Esophagus squamous epithelium (tissue), 5 donors: ENCODE measurements around the gene SOD2. TPM values are rescaled to one million over a fixed set of nuclear protein-coding genes. Genes with fewer than 3 reads are reported as not detected.
A peak's percentile ranks its signal among the peaks of the same experiment; 100 is the strongest.

Experiments used
- DNase-seq: peaks from one replicate; lab custom pipeline; 2025; lab: John Stamatoyannopoulos, UW
- H3K27ac ChIP-seq, 4 donors: fragments of 200-600 bp; sonication (generic); one replicate each; pipeline ENCODE4 v1.5.1; 2016 to 2019; ENCODE audit warnings: mild to moderate bottlenecking in 1 of 4
- H3K27me3 ChIP-seq, 4 donors: fragments of 200-600 bp; sonication (generic); 1 replicate in 3 of 4; 2 replicates in 1 of 4; pipeline versions ENCODE4 v1.5.1 to v1.6.0; 2017 to 2021; ENCODE audit warnings: antibody characterized with exemption in 1 of 4
- H3K36me3 ChIP-seq, 3 donors: fragments of 200-600 bp; sonication (generic); one replicate each; pipeline ENCODE4 v1.5.1; 2016 to 2019
- H3K4me1 ChIP-seq, 3 donors: fragments of 200-600 bp; sonication (generic); one replicate each; pipeline ENCODE4 v1.5.1; 2017 to 2019
- H3K4me3 ChIP-seq, 4 donors: fragments of 200-600 bp; sonication (generic); 1 replicate in 3 of 4; 2 replicates in 1 of 4; pipeline ENCODE4 v1.5.1; 2016 to 2019; ENCODE audit warnings: mild to moderate bottlenecking in 2 of 4, moderate library complexity in 1 of 4
- H3K9me3 ChIP-seq, 3 donors: fragments of 200-600 bp; sonication (generic); one replicate each; pipeline ENCODE4 v1.5.1; 2016 to 2019
- CTCF ChIP-seq, 6 experiments: fragments of 450-650 bp in 4 of 6; fragments of 200-600 bp in 2 of 6; sonication (generic) in 2 of 6; IDR thresholded peaks; one replicate each; pipeline ENCODE4 v1.5.1; 2016 to 2019; ENCODE audit warnings: antibody characterized with exemption in 6 of 6, mild to moderate bottlenecking in 4 of 6, moderate library complexity in 4 of 6
- POLR2A ChIP-seq, 4 donors: fragments of 450-650 bp; IDR thresholded peaks; one replicate each; pipeline ENCODE4 v1.6.1; 2017; ENCODE audit warnings: antibody characterized with exemption in 4 of 4, mild to moderate bottlenecking in 4 of 4, moderate library complexity in 3 of 4
- WGBS, 2 donors: methylation state at CpG; one replicate each; pipeline ENCODE4 v1.1.5; 2018; 5-methylcytosine and 5-hydroxymethylcytosine counted together
- intact Hi-C: fragments of 100-400 bp; cut with DNase I; formaldehyde crosslinking; loops from one replicate; pipeline ENCODE4 v1.15.0; 2022
- total RNA-seq, 4 donors: library from RNA; depleted of rRNA; stranded (reverse); fragments of >200 nt; gene quantifications; one replicate each; pipeline ENCODE4 v1.1.0, GENCODE V29; 2016
- donor health status: DM: yes; HTN: yes; CAD: no.

Gene SOD2
- total RNA-seq, 4 donors from 2014 or later: 227 to 792 (median 519) TPM

- Histone ChIP-seq H3K9me3 (no peaks in the 10 kb centered on the region), H3K36me3 (peaks cover 6 to 88% (median 16%) of the 10 kb centered on the region in 3 donors), H3K4me1 (peaks cover 0 to 78% (median 31%) of the 10 kb centered on the region in 3 donors), H3K27ac (no peak overlapping the region), H3K4me3 (no peak overlapping the region), H3K27me3 (no peaks in the 10 kb centered on the region)
- no peak for DNase-seq
- 89 to 100% methylated on average over 1 of the region's 1 CpG for WGBS, 2 donors
- intact Hi-C loops: no loop called here
- no peak for TF ChIP-seq POLR2A (IDR thresholded peaks at IDR 0.05)
- TF ChIP-seq CTCF (IDR thresholded peaks at IDR 0.05): no peak
Observed at GRCh38 chr6:159684013-159684304, 9.1 kb downstream of the SOD2 start.

GRCh38 chr6:159682810-159683209, 10.2 kb downstream of the SOD2 start:
- TF ChIP-seq CTCF (IDR thresholded peaks at IDR 0.05) (no peak), POLR2A (IDR thresholded peaks at IDR 0.05) (no peak)
- Histone ChIP-seq H3K27ac (no peak overlapping the region), H3K4me1 (peaks cover 0 to 72% (median 24%) of the 10 kb centered on the region in 3 donors), H3K36me3 (peaks cover 3 to 88% (median 24%) of the 10 kb centered on the region in 3 donors), H3K9me3 (no peaks in the 10 kb centered on the region), H3K4me3 (no peak overlapping the region), H3K27me3 (no peaks in the 10 kb centered on the region)
- intact Hi-C loops: no loop called here
- no peak for DNase-seq
- WGBS, 2 donors: 90 to 100% methylated on average over 1 of the region's 1 CpG

GRCh38 chr6:159682295-159682694, 10.7 kb downstream of the SOD2 start:
- no peak for DNase-seq
- H3K4me1 ChIP-seq: peaks cover 0 to 67% (median 24%) of the 10 kb centered on the region in 3 donors
- WGBS, 2 donors: 46 to 71% methylated on average over 3 of the region's 3 CpGs
- no peak overlapping the region for H3K4me3 ChIP-seq
- intact Hi-C loops: no loop called here
- H3K27ac ChIP-seq: no peak overlapping the region
- peaks cover 0 to 88% (median 25%) of the 10 kb centered on the region in 3 donors for H3K36me3 ChIP-seq
- H3K27me3 ChIP-seq: no peaks in the 10 kb centered on the region
- H3K9me3 ChIP-seq: no peaks in the 10 kb centered on the region
- TF ChIP-seq CTCF (IDR thresholded peaks at IDR 0.05): no peak
- no peak for TF ChIP-seq POLR2A (IDR thresholded peaks at IDR 0.05)

- peaks cover 0 to 84% (median 21%) of the 10 kb centered on the region in 3 donors for H3K36me3 ChIP-seq
- no peak for DNase-seq
- intact Hi-C loops: no loop called here
- H3K9me3 ChIP-seq: no peaks in the 10 kb centered on the region
- TF ChIP-seq CTCF (IDR thresholded peaks at IDR 0.05) (no peak), POLR2A (IDR thresholded peaks at IDR 0.05) (no peak)
- H3K27me3 ChIP-seq: no peaks in the 10 kb centered on the region
- H3K4me3 ChIP-seq: no peak overlapping the region
- H3K27ac ChIP-seq: peak overlapping the region in 1 of 4 donors; percentile 76
- H3K4me1 ChIP-seq: peaks cover 0 to 64% (median 21%) of the 10 kb centered on the region in 3 donors
- 76 to 78% methylated on average over 10 of the region's 10 CpGs for WGBS, 2 donors
Observed at GRCh38 chr6:159681191-159681880, 11.7 kb downstream of the SOD2 start.

GRCh38 chr6:159680104-159680503, 12.9 kb downstream of the SOD2 start:
- TF ChIP-seq POLR2A (IDR thresholded peaks at IDR 0.05) (no peak), CTCF (IDR thresholded peaks at IDR 0.05) (no peak)
- WGBS, 2 donors: 40 to 58% methylated on average over 3 of the region's 3 CpGs
- DNase-seq: no peak
- peak overlapping the region in 3 of 4 donors; percentile 55 to 76 (median 63) for H3K27ac ChIP-seq
- no peak overlapping the region for H3K4me3 ChIP-seq
- H3K36me3 ChIP-seq: peaks cover 0 to 72% (median 14%) of the 10 kb centered on the region in 3 donors
- peaks cover 0 to 58% (median 21%) of the 10 kb centered on the region in 3 donors for H3K4me1 ChIP-seq
- no peaks in the 10 kb centered on the region for H3K27me3 ChIP-seq
- intact Hi-C loops: no loop called here
- no peaks in the 10 kb centered on the region for H3K9me3 ChIP-seq
